ENCODE measurements around the gene NOL3. TPM values are rescaled to one million over a fixed set of nuclear protein-coding genes. Genes with fewer than 3 reads are reported as not detected.

The NOL3 gene
- total RNA-seq, 1 experiment from 2014 or later = 91.6 TPM

- Histone ChIP-seq H3K27ac (ENCODE audit: low read length) (no peak overlapping the region), H3K27me3 (ENCODE audit: low read length) (no peaks in the 10 kb centered on the region), H4K20me1 (ENCODE audit: low read length) (no peaks in the 10 kb centered on the region), H3K4me1 (ENCODE audit: insufficient read depth, low read length) (peaks cover 10% of the 10 kb centered on the region), H3K36me3 (ENCODE audit: low read depth, low read length) (no peaks in the 10 kb centered on the region), H3K9me3 (ENCODE audit: low read length) (no peaks in the 10 kb centered on the region), H3K9ac (ENCODE audit: low read length) (no peak overlapping the region), H3K4me3 (ENCODE audit: low read length) (no peak overlapping the region), H3K9me2 (replicated peaks; ENCODE audit: low read length) (no peaks in the 10 kb centered on the region), H3K79me2 (ENCODE audit: low read length) (no peaks in the 10 kb centered on the region), H3F3A (ENCODE audit: low read length, unreplicated experiment) (peaks cover 3% of the 10 kb centered on the region), H2AFZ (ENCODE audit: low read length) (no peak overlapping the region), H3K4me2 (ENCODE audit: low read length) (no peak overlapping the region)
- ChIA-PET POLR2A (ENCODE audit: unreplicated experiment) (no interaction called here), CTCF (no interaction called here)
- TF ChIP-seq EZH2phosphoT487 (IDR thresholded peaks at IDR 0.05; ENCODE audit: borderline replicate concordance, low read length) (no peak), CTCF (conservative IDR thresholded peaks at IDR 0.05; ENCODE audit: low read depth, low read length) (no peak), EZH2 (IDR thresholded peaks at IDR 0.05; ENCODE audit: low read length, unreplicated experiment) (no peak)
- ATAC-seq (no peak), DNase-seq (no peak)
- intact Hi-C loops (cut with micrococcal nuclease) = no loop called here
- no TSS peak for BruUV-seq (replicated peaks)
Measured at GRCh38 chr16:67216612-67217490, 46.5 kb downstream of the NOL3 start.

- no peaks in the 10 kb centered on the region for H4K20me1 ChIP-seq (ENCODE audit: low read length)
- H3K4me3 ChIP-seq (ENCODE audit: low read length) = no peak overlapping the region
- DNase-seq (no peak), ATAC-seq (no peak)
- no peaks in the 10 kb centered on the region for H3K9me2 ChIP-seq (replicated peaks; ENCODE audit: low read length)
- POLR2A ChIA-PET (ENCODE audit: unreplicated experiment) = no interaction called here
- H3K27me3 ChIP-seq (ENCODE audit: low read length) = no peaks in the 10 kb centered on the region
- peaks cover 12% of the 10 kb centered on the region; the same call in 1 of the 2 replicates for H3K4me1 ChIP-seq (ENCODE audit: insufficient read depth, low read length)
- no peak overlapping the region for H3K4me2 ChIP-seq (ENCODE audit: low read length)
- no peaks in the 10 kb centered on the region for H3F3A ChIP-seq (ENCODE audit: low read length, unreplicated experiment)
- no peak overlapping the region for H3K27ac ChIP-seq (ENCODE audit: low read length)
- H3K36me3 ChIP-seq (ENCODE audit: low read depth, low read length) = peaks cover 8% of the 10 kb centered on the region; the same call in 1 of the 2 replicates
- TF ChIP-seq CTCF (conservative IDR thresholded peaks at IDR 0.05; ENCODE audit: low read depth, low read length) (no peak), EZH2phosphoT487 (IDR thresholded peaks at IDR 0.05; ENCODE audit: borderline replicate concordance, low read length) (no peak), EZH2 (IDR thresholded peaks at IDR 0.05; ENCODE audit: low read length, unreplicated experiment) (no peak)
- H3K9ac ChIP-seq (ENCODE audit: low read length) = no peak overlapping the region
- no peak overlapping the region for H2AFZ ChIP-seq (ENCODE audit: low read length)
- no TSS peak for BruUV-seq (replicated peaks)
- no peaks in the 10 kb centered on the region for H3K9me3 ChIP-seq (ENCODE audit: low read length)
- peaks cover 19% of the 10 kb centered on the region for H3K79me2 ChIP-seq (ENCODE audit: low read length)
- CTCF ChIA-PET = no interaction called here
- intact Hi-C loops (cut with micrococcal nuclease) = no loop called here
Measured at GRCh38 chr16:67223992-67224391, 53.7 kb downstream of the NOL3 start.

Small RNA genes lying within 50 kb of the gene (microRNA-seq; reads per million reads assigned to microRNA genes)
- 68.9 reads per million, percentile 59 among the genes with 10 or more reads in this experiment for gene MIR328 (ENCODE audit: unreplicated experiment)

Other genes with a start within 250 kb of the NOL3 start
- 1.2 and 2.8 TPM in 2 replicates for gene RRAD, start 245.0 kb upstream of the NOL3 start, total RNA-seq (2014; rRNA removed)
- gene CIAO2B, start 236.1 kb upstream of the NOL3 start, total RNA-seq (2014; rRNA removed) = 147 and 172 TPM in 2 replicates
- gene CES2, start 235.0 kb upstream of the NOL3 start, total RNA-seq (2014; rRNA removed) = 15.3 and 15.8 TPM in 2 replicates
- gene CES3, start 209.3 kb upstream of the NOL3 start, total RNA-seq (2014; rRNA removed) = 0.26 and 0.58 TPM in 2 replicates
- 2.1 and 2.6 TPM in 2 replicates for gene CES4A, start 181.9 kb upstream of the NOL3 start, total RNA-seq (2014; rRNA removed)
- gene CBFB, start 141.4 kb upstream of the NOL3 start, total RNA-seq (2014; rRNA removed) = 50.6 and 103 TPM in 2 replicates
- 12.4 and 18.8 TPM in 2 replicates for gene PHAF1, start 60.6 kb upstream of the NOL3 start, total RNA-seq (2014; rRNA removed)
- gene B3GNT9, start 19.5 kb upstream of the NOL3 start, total RNA-seq (2014; rRNA removed) = 2.3 and 2.8 TPM in 2 replicates
- gene TRADD, start 10.6 kb upstream of the NOL3 start, total RNA-seq (2014; rRNA removed) = 19.4 and 26.6 TPM in 2 replicates
- 8.7 and 13.1 TPM in 2 replicates for gene FBXL8, start 10.6 kb upstream of the NOL3 start, total RNA-seq (2014; rRNA removed)
- gene HSF4, start 5.8 kb upstream of the NOL3 start, total RNA-seq (2014; rRNA removed) = 20.6 and 24.8 TPM in 2 replicates
- gene MATCAP1, start 13.4 kb downstream of the NOL3 start, total RNA-seq (2014; rRNA removed) = 22.6 and 29.6 TPM in 2 replicates
- not detected in 2 replicates for gene EXOC3L1, start 19.6 kb downstream of the NOL3 start, total RNA-seq (2014; rRNA removed)
- gene E2F4, start 21.6 kb downstream of the NOL3 start, total RNA-seq (2014; rRNA removed) = 86.2 and 107 TPM in 2 replicates
- 1.6 and 2.2 TPM in 2 replicates for gene ELMO3, start 28.6 kb downstream of the NOL3 start, total RNA-seq (2014; rRNA removed)
- gene TMEM208, start 56.6 kb downstream of the NOL3 start, total RNA-seq (2014; rRNA removed) = 35.4 and 36.6 TPM in 2 replicates
- 45.5 and 57.1 TPM in 2 replicates for gene FHOD1, start 76.9 kb downstream of the NOL3 start, total RNA-seq (2014; rRNA removed)
- gene SLC9A5, start 78.4 kb downstream of the NOL3 start, total RNA-seq (2014; rRNA removed) = 0.81 and 1.1 TPM in 2 replicates
- gene PLEKHG4, start 109.0 kb downstream of the NOL3 start, total RNA-seq (2014; rRNA removed) = 8.9 and 15.6 TPM in 2 replicates
- gene KCTD19, start 156.2 kb downstream of the NOL3 start, total RNA-seq (2014; rRNA removed) = not detected in 2 replicates
- 0.92 TPM in 1 of 2 replicates, not detected in the other for gene LRRC36, start 156.3 kb downstream of the NOL3 start, total RNA-seq (2014; rRNA removed)
- gene TPPP3, start 223.0 kb downstream of the NOL3 start, total RNA-seq (2014; rRNA removed) = not detected in 2 replicates
- gene ZDHHC1, start 245.9 kb downstream of the NOL3 start, total RNA-seq (2014; rRNA removed) = 4.8 and 5.1 TPM in 2 replicates

All from PC-3 (cell line).